GM10266 (cell line): ENCODE data around the gene SEMA7A.

Source experiments
- DNase-seq: peaks from one replicate; pipeline ENCODE4 v3.0.0; 2012; ENCODE audit errors: extremely low spot score
- TF ChIP-seq, protein P1 (sequence below): IDR thresholded peaks from 2 replicates; pipeline ENCODE4 v1.5.1; 2012; ENCODE audit warnings: mild to moderate bottlenecking, low read depth; ENCODE audit not compliant: control insufficient read depth, insufficient read depth; ENCODE audit errors: missing control alignments

The SEMA7A gene

DNA sequence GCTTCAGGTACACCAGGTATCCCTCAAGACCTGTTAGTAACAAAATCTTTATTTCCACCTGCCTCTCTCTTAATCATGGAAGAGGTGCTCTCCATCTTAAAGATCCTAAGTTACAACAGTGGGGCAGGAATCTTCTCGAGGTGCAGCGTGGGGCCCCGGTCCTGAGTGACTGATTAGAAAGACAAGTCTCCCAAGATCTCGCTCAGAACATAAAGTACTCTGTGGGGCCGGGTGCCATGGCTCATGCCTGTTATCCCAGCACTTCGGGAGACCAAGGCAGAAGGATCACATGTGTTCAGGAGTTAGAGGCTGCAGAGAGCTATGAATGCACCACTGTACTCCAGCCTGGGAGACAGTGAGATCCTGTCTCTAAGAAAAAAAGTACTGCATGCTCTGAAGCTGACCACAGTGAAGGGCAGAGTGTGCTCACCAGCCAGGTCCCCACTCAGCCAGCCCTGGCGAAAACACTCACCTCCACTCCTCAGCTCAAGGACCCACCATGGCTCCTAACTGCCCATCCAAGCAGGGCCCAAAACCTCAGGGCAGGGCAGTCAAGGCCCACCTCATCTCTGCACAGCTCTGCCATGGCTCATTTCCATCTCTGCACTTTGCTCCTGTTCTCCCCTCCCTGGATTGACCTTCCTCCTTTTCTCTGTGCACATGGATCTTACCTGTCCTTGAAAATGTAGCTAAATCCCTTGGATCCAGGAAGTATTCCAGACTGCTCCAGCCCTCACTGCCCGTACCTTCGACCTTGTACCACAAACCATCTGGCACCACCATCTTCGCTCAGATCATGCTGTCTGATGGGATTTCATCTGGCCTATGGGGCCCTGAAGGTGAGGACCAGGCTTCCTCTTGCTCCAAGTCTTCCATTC is 7.1 kb downstream of the SEMA7A start:
- TF ChIP-seq, protein P1, sequence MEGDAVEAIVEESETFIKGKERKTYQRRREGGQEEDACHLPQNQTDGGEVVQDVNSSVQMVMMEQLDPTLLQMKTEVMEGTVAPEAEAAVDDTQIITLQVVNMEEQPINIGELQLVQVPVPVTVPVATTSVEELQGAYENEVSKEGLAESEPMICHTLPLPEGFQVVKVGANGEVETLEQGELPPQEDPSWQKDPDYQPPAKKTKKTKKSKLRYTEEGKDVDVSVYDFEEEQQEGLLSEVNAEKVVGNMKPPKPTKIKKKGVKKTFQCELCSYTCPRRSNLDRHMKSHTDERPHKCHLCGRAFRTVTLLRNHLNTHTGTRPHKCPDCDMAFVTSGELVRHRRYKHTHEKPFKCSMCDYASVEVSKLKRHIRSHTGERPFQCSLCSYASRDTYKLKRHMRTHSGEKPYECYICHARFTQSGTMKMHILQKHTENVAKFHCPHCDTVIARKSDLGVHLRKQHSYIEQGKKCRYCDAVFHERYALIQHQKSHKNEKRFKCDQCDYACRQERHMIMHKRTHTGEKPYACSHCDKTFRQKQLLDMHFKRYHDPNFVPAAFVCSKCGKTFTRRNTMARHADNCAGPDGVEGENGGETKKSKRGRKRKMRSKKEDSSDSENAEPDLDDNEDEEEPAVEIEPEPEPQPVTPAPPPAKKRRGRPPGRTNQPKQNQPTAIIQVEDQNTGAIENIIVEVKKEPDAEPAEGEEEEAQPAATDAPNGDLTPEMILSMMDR, result no peak
- no peak for DNase-seq

DNA sequence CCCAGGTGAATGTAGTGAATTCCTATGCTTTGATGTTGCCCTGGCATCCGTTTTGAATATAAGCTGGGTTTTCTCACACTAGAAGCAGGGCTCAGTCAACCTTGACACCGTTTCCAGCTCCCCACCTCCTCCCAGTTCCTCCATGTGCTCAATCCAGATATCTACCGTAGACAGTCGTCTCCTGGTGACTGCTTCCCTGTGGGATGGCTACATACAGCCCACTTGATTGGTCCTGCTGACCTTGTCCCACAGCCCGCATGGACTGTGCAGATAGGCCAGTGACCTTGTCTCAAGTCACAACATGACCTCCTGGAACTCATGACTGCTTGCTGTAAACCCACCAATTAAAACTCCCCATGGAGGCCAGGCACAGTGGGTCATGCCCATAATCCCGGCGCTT is 8.1 kb downstream of the SEMA7A start:
- TF ChIP-seq, protein P1, result no peak
- no peak for DNase-seq

DNA sequence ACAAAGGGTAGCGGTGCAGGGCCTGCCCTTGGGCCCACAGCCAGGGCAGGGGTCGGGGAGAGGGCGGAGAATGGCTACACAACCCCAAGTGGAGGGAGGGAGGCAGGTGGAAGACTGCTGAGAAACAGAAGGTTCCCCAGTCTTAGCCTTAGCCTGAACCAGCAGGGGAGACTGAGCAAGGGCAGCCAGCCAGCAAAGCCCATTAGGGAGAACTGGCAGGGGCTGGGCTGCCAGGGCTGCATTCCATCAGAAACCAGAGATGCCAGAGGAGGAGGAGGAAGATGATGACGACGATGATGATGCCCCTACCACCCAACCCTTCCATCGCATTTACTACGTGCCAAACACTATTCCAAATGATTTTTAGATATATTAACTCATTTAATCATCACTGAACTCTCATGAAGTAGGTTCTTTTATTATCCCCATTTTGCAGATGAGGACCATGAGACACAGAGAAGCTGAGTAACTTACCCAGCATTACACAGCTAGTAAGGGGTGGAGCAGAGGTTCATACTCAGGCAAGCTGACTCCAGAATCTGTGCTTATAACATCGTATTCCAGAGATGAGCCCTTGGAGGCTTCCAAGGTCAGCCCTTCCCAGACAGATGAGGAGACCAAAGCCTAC is 8.7 kb downstream of the SEMA7A start:
- no peak for DNase-seq
- TF ChIP-seq, protein P1, result no peak

DNA sequence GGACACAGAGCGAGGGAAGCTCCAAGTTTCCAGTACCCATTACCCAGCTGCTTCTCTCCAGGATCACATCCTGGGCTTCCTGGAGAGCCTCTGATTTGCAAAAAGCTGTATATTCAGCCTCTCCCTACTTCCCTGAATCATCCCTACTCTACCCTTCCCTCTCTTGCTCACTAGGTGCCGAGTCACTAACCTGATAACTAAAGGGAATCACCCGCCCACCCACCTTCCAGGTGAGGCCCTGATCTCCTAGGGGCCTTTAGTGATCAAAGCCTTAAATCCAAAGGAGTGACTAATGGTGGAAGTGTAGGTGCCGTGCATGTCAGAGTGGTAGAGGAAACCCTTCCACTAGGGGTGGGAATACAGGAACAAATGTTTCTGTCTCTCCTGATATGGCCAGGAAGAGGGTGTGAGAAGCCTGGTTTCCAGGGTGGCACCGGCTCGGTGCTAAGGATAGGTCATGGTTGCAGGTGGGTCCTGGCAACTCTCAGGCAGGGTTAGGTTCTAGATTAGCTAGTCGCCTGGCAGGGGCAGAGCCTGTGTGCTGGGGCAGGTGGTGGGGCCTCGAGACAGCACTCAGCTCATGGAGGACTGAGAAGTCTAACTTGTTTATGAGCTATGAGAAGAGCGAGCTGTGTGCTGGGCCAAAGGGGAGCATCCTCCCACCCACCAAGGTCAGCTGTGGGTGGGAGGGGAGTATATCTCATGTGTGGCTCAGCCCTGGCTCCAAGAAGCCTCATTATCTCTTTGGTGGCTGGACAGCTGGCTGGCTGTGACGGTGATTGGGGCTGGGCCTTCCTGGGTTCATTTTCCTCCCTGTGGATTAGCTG is 10.1 kb downstream of the SEMA7A start:
- DNase-seq, result no peak
- TF ChIP-seq, protein P1, result no peak

DNA sequence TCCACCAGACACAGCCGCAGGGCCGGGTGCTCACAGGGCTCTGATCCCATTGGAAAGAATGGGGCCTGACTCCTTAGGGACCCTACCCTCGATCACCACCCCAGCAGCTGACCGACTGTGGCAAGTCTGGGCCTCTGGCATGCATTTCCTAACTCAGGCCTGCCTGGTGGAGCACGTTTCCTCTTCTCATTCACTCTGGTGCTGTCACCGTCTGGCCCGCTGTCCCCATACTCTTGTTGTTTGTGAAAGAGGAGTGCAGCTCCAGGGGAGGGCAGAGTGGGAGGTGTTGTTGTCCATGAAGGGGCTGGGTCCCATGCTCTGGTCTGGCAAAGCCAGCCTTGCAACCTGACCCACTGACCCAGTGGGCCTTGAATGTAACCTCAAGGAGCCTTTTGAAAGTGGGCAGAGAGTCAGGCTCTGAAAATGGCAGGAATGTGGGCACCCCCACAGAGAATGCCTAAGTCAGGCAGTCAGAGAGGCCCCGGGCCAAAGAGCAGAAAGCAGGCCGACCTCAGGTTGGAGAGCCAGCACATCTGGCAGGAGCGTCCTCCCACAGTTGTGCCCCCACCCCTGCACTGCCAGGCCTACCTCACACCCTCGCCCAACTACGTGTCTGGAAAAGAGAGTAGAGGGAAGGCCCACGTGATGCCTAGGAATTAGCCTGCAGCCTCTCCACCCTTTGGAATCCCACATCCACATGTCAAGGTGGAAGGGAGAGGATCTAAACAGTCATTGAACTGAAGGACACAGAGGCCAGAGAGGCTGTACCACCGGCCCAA is 10.9 kb downstream of the SEMA7A start:
- TF ChIP-seq, protein P1, result no peak
- DNase-seq, result no peak

DNA sequence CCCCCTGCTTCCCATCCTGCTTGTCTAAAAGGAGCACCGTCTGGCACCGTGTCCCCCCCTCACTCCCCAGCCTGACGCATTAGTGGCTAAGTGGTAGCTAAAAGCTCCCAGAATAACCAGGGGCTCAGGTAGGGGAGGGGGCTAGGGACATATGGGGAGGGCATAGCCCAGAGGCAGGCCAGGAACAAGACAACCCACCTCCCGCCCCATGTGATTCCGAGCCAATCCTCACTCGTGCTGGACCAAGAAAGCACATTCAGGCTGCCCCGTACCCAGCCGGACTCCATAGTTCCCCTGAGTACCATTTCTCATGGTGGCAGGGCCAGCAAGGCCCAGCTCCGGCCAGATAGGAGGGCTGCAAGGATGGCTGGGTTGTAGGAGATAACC is 11.5 kb downstream of the SEMA7A start:
- TF ChIP-seq, protein P1, result no peak
- DNase-seq, result no peak
